ENCODE data around the gene LMX1A. TPM values are rescaled to one million over a fixed set of nuclear protein-coding genes. Genes with fewer than 3 reads are reported as not detected.

The LMX1A gene
- 0.12 TPM for total RNA-seq

GRCh38 chr1:165355977-165356811 lies at the start of gene LMX1A:
TSS of gene LMX1A (minus strand) at chr1:165356715. CDS start at chr1:165355559, 1,156 bp downstream.

Other genes starting within 250 kb of the LMX1A start
- 9.2 TPM for gene RXRG, start 88.4 kb upstream of the LMX1A start, total RNA-seq
- not detected for gene LRRC52, start 187.3 kb upstream of the LMX1A start, total RNA-seq